DOHH2 (cell line): Measurements from ENCODE around the gene SLC37A1.

ENCODE experiments used
- H3F3A ChIP-seq: fragments of 200-600 bp; sonication (generic), shearing (Covaris generic); 2 replicates; pipeline ENCODE4 v1.6.0; 2016; ENCODE audit warnings: antibody characterized with exemption, mild to moderate bottlenecking; ENCODE audit not compliant: control insufficient read depth, insufficient read depth
- H3K27ac ChIP-seq: fragments of 200-600 bp; sonication (generic); 2 replicates; pipeline ENCODE4 v1.5.1; 2014; ENCODE audit warnings: low read depth, mild to moderate bottlenecking, low read length, moderate library complexity
- H3K27me3 ChIP-seq: fragments of 200-600 bp; sonication (generic); 2 replicates; pipeline ENCODE4 v1.6.1; 2014; ENCODE audit warnings: mild to moderate bottlenecking, low read length, mixed read lengths; ENCODE audit not compliant: control insufficient read depth
- H3K36me3 ChIP-seq: fragments of 200-600 bp; sonication (generic); 2 replicates; pipeline ENCODE4 v1.6.1; 2014; ENCODE audit warnings: mild to moderate bottlenecking, low read length, moderate library complexity, mixed read lengths; ENCODE audit not compliant: control insufficient read depth
- H3K4me1 ChIP-seq: fragments of 200-600 bp; sonication (generic); 2 replicates; pipeline ENCODE4 v1.6.1; 2014; ENCODE audit warnings: mild to moderate bottlenecking, low read length, mixed read lengths; ENCODE audit not compliant: control insufficient read depth
- H3K4me2 ChIP-seq: fragments of 200-600 bp; sonication (generic); 2 replicates; pipeline ENCODE4 v1.6.0; 2014; ENCODE audit warnings: mild to moderate bottlenecking, low read length, moderate library complexity
- H3K4me3 ChIP-seq: fragments of 200-600 bp; sonication (generic); 2 replicates; pipeline ENCODE4 v1.5.1; 2014; ENCODE audit warnings: mild to moderate bottlenecking, low read length, mixed read lengths
- H3K79me2 ChIP-seq: fragments of 200-600 bp; sonication (generic); 2 replicates; pipeline ENCODE4 v1.6.1; 2014; ENCODE audit warnings: mild to moderate bottlenecking, low read length, mixed read lengths; ENCODE audit not compliant: control insufficient read depth
- H3K9me2 ChIP-seq: fragments of 200-600 bp; sonication (generic); replicated peaks from 2 replicates; pipeline ENCODE4 v1.6.1; 2014; ENCODE audit warnings: mild to moderate bottlenecking, low read length, mixed read lengths; ENCODE audit not compliant: control insufficient read depth
- H3K9me3 ChIP-seq: fragments of 200-600 bp; sonication (generic); 2 replicates; pipeline ENCODE4 v1.6.1; 2014; ENCODE audit warnings: antibody characterized with exemption, low read length, mixed read lengths; ENCODE audit not compliant: control insufficient read depth, insufficient read depth
- H4K20me1 ChIP-seq: fragments of 200-600 bp; sonication (generic); 2 replicates; pipeline ENCODE4 v1.6.0; 2014; ENCODE audit warnings: low read depth, mild to moderate bottlenecking, antibody characterized with exemption, low read length, moderate library complexity; ENCODE audit not compliant: control insufficient read depth, insufficient read depth
- EZH2phosphoT487 ChIP-seq: fragments of 200-600 bp; sonication (generic); IDR thresholded peaks from 2 replicates; pipeline ENCODE4 v1.6.1; 2017; ENCODE audit warnings: borderline replicate concordance, mild to moderate bottlenecking, antibody characterized with exemption, low read length, moderate library complexity, mixed read lengths
- TF ChIP-seq, protein P1 (sequence below): fragments of 200-600 bp; sonication (generic); IDR thresholded peaks from one replicate; pipeline ENCODE4 v1.5.1; 2014; ENCODE audit warnings: antibody characterized with exemption, mild to moderate bottlenecking, low read depth, low read length; ENCODE audit not compliant: poor library complexity, severe bottlenecking

SLC37A1 gene

GRCh38 chr21:42629933-42630589, 116.4 kb downstream of the SLC37A1 start:
- no peaks in the 10 kb centered on the region for H3K36me3 ChIP-seq
- no peaks in the 10 kb centered on the region for H3K4me1 ChIP-seq
- H3F3A ChIP-seq = no peaks in the 10 kb centered on the region
- H3K27me3 ChIP-seq = peaks cover 6% of the 10 kb centered on the region; the same call in 1 of the 2 replicates
- no peaks in the 10 kb centered on the region for H4K20me1 ChIP-seq
- no peaks in the 10 kb centered on the region for H3K9me3 ChIP-seq
- no peak overlapping the region for H3K4me2 ChIP-seq
- no peaks in the 10 kb centered on the region for H3K9me2 ChIP-seq
- no peak for TF ChIP-seq EZH2phosphoT487
- TF ChIP-seq, protein P1, sequence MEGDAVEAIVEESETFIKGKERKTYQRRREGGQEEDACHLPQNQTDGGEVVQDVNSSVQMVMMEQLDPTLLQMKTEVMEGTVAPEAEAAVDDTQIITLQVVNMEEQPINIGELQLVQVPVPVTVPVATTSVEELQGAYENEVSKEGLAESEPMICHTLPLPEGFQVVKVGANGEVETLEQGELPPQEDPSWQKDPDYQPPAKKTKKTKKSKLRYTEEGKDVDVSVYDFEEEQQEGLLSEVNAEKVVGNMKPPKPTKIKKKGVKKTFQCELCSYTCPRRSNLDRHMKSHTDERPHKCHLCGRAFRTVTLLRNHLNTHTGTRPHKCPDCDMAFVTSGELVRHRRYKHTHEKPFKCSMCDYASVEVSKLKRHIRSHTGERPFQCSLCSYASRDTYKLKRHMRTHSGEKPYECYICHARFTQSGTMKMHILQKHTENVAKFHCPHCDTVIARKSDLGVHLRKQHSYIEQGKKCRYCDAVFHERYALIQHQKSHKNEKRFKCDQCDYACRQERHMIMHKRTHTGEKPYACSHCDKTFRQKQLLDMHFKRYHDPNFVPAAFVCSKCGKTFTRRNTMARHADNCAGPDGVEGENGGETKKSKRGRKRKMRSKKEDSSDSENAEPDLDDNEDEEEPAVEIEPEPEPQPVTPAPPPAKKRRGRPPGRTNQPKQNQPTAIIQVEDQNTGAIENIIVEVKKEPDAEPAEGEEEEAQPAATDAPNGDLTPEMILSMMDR = no peak
- H3K79me2 ChIP-seq = no peaks in the 10 kb centered on the region
- no peak overlapping the region for H3K4me3 ChIP-seq
- no peak overlapping the region for H3K27ac ChIP-seq

DNA sequence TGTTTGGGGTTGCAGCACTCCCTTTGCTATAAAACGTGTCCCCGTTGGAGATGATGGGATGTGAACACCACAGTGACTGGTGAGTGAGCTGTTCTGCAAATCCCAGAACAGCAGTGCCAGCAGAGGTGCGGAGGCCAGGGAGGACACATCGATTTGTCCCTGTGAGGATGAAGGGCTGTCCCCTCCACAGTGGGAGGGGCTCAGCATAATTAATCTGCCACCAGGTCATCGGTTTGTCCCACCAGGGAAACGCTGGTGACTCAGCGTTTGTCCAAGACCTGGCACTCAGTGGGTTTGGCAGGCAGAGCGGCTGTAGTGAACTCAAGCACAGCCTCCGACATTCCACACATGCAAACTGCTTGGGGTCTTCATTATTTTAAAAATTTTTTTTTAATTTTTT, 117.0 kb downstream of the SLC37A1 start:
- no peaks in the 10 kb centered on the region for H3K9me2 ChIP-seq

More for the DNA sequence above, 117.0 kb downstream of the SLC37A1 start:
- Histone ChIP-seq H4K20me1 (no peaks in the 10 kb centered on the region), H3K4me1 (no peaks in the 10 kb centered on the region), H3K4me2 (no peak overlapping the region), H3K4me3 (no peak overlapping the region), H3K36me3 (no peaks in the 10 kb centered on the region), H3K79me2 (no peaks in the 10 kb centered on the region), H3K27me3 (peaks cover 3% of the 10 kb centered on the region; the same call in 1 of the 2 replicates), H3K9me3 (no peaks in the 10 kb centered on the region), H3F3A (no peaks in the 10 kb centered on the region), H3K27ac (no peak overlapping the region)
- TF ChIP-seq EZH2phosphoT487 = no peak
